Neural cell (in vitro differentiated cells): ENCODE measurements around the gene S100A16. TPM values are rescaled to one million over a fixed set of nuclear protein-coding genes. Genes with fewer than 3 reads are reported as not detected.

ENCODE experiments used
- H2AFZ ChIP-seq: fragments of 200-600, 300-800 bp; sonication (generic), shearing (Covaris generic); 2 replicates; pipeline ENCODE4 v1.6.0; 2014; ENCODE audit warnings: low read depth, mild to moderate bottlenecking, antibody characterized with exemption, low read length, moderate library complexity
- H3F3A ChIP-seq: fragments of 200-600 bp; shearing (Covaris generic); 2 replicates; pipeline ENCODE4 v1.6.1; 2016; ENCODE audit warnings: mild to moderate bottlenecking, moderate library complexity, mixed read lengths, antibody characterized with exemption, low read length; ENCODE audit not compliant: insufficient read depth, poor library complexity, severe bottlenecking
- H3K27ac ChIP-seq: fragments of 200-600, 300-800 bp; sonication (generic), shearing (Covaris generic); 2 replicates; pipeline ENCODE4 v1.5.1; 2014; ENCODE audit warnings: mild to moderate bottlenecking, low read length, moderate library complexity
- H3K27me3 ChIP-seq: fragments of 300-800, 200-600 bp; sonication (generic), shearing (Covaris generic); 2 replicates; pipeline ENCODE4 v1.6.0; 2014; ENCODE audit warnings: mild to moderate bottlenecking, low read depth, low read length, moderate library complexity; ENCODE audit not compliant: insufficient read depth
- H3K36me3 ChIP-seq: fragments of 300-800, 200-600 bp; sonication (generic), shearing (Covaris generic); 2 replicates; pipeline ENCODE4 v1.5.1; 2014; ENCODE audit warnings: mild to moderate bottlenecking, antibody characterized with exemption, low read length, moderate library complexity; ENCODE audit not compliant: insufficient read depth
- H3K4me2 ChIP-seq: fragments of 300-800, 200-600 bp; sonication (generic), shearing (Covaris generic); 2 replicates; pipeline ENCODE4 v1.6.0; 2014; ENCODE audit warnings: mild to moderate bottlenecking, low read length
- H3K4me3 ChIP-seq: fragments of 300-800, 200-600 bp; sonication (generic), shearing (Covaris generic); 2 replicates; pipeline ENCODE4 v1.5.1; 2014; ENCODE audit warnings: mild to moderate bottlenecking, low read length, moderate library complexity
- H3K79me2 ChIP-seq: fragments of 200-600 bp; shearing (Covaris generic); replicated peaks from 2 replicates; pipeline ENCODE4 v1.6.0; 2014; ENCODE audit warnings: mild to moderate bottlenecking, low read length, moderate library complexity; ENCODE audit not compliant: insufficient read depth
- H3K9ac ChIP-seq: fragments of 300-800, 200-600 bp; sonication (generic), shearing (Covaris generic); 2 replicates; pipeline ENCODE4 v1.6.1; 2016; ENCODE audit warnings: mild to moderate bottlenecking, low read length, mixed read lengths
- H3K9me2 ChIP-seq: fragments of 200-600 bp; shearing (Covaris generic); 2 replicates; pipeline ENCODE4 v1.6.1; 2016; ENCODE audit warnings: mild to moderate bottlenecking, low read length, mixed read lengths; ENCODE audit not compliant: insufficient read depth
- H3K9me3 ChIP-seq: fragments of 200-600, 300-800 bp; sonication (generic), shearing (Covaris generic); 2 replicates; pipeline ENCODE4 v1.6.1; 2016; ENCODE audit warnings: mild to moderate bottlenecking, mixed run types, low read length, moderate library complexity, mixed read lengths
- H4K20me1 ChIP-seq: fragments of 200-600 bp; shearing (Covaris generic); 2 replicates; pipeline ENCODE4 v1.6.1; 2016; ENCODE audit warnings: mild to moderate bottlenecking, mixed run types; ENCODE audit not compliant: insufficient read depth
- CTCF ChIP-seq: fragments of 450-650 bp; IDR thresholded peaks from 2 replicates; pipeline ENCODE4 v1.5.1; 2014; ENCODE audit warnings: antibody characterized with exemption, mild to moderate bottlenecking, moderate library complexity; ENCODE audit not compliant: poor library complexity, severe bottlenecking
- EP300 ChIP-seq: fragments of 450-650 bp; conservative IDR thresholded peaks from 2 replicates; pipeline ENCODE4 v1.6.1; 2014; ENCODE audit warnings: antibody characterized with exemption, mild to moderate bottlenecking, moderate library complexity; ENCODE audit not compliant: poor library complexity, severe bottlenecking
- EZH2 ChIP-seq: fragments of 200-600, 300-800 bp; shearing (Covaris generic), sonication (generic); IDR thresholded peaks from 2 replicates; pipeline ENCODE4 v1.6.1; 2014; ENCODE audit warnings: antibody characterized with exemption, low read length, borderline replicate concordance, mild to moderate bottlenecking; ENCODE audit not compliant: insufficient read depth, poor library complexity, severe bottlenecking
- MXI1 ChIP-seq: fragments of 450-650 bp; conservative IDR thresholded peaks from 2 replicates; pipeline ENCODE4 v1.6.1; 2014; ENCODE audit warnings: antibody characterized with exemption, mild to moderate bottlenecking; ENCODE audit not compliant: poor library complexity, severe bottlenecking
- POLR2AphosphoS5 ChIP-seq: IDR thresholded peaks from 2 replicates; pipeline ENCODE4 v1.6.1; 2012
- RAD21 ChIP-seq: fragments of 450-650 bp; conservative IDR thresholded peaks from 2 replicates; pipeline ENCODE4 v1.6.1; 2014; ENCODE audit warnings: antibody characterized with exemption, mild to moderate bottlenecking, moderate library complexity
- SMC3 ChIP-seq: fragments of 450-650 bp; conservative IDR thresholded peaks from 2 replicates; pipeline ENCODE4 v1.6.1; 2014; ENCODE audit warnings: antibody characterized with exemption, mild to moderate bottlenecking, moderate library complexity; ENCODE audit not compliant: poor library complexity
- TAF1 ChIP-seq: IDR thresholded peaks from 2 replicates; pipeline ENCODE4 v1.6.1; 2012; ENCODE audit warnings: low read depth
- polyA plus RNA-seq: library from polyadenylated mRNA; depleted of rRNA; stranded (reverse); fragments of >200 nt; gene quantifications from 2 replicates; pipeline ENCODE4 v1.2.3, GENCODE V29; 2014
- TF ChIP-seq, protein P1 (sequence below): IDR thresholded peaks from 2 replicates; pipeline ENCODE4 v1.6.1; 2012; ENCODE audit warnings: borderline replicate concordance

The S100A16 gene
- polyA plus RNA-seq, 1 donor from 2014 or later, result not detected

- H3K27ac ChIP-seq, result no peak overlapping the region
- TF ChIP-seq CTCF (no peak), RAD21 (no peak), EZH2 (no peak), EP300 (no peak), TAF1 (no peak), SMC3 (no peak), POLR2AphosphoS5 (no peak)
- TF ChIP-seq, protein P1, sequence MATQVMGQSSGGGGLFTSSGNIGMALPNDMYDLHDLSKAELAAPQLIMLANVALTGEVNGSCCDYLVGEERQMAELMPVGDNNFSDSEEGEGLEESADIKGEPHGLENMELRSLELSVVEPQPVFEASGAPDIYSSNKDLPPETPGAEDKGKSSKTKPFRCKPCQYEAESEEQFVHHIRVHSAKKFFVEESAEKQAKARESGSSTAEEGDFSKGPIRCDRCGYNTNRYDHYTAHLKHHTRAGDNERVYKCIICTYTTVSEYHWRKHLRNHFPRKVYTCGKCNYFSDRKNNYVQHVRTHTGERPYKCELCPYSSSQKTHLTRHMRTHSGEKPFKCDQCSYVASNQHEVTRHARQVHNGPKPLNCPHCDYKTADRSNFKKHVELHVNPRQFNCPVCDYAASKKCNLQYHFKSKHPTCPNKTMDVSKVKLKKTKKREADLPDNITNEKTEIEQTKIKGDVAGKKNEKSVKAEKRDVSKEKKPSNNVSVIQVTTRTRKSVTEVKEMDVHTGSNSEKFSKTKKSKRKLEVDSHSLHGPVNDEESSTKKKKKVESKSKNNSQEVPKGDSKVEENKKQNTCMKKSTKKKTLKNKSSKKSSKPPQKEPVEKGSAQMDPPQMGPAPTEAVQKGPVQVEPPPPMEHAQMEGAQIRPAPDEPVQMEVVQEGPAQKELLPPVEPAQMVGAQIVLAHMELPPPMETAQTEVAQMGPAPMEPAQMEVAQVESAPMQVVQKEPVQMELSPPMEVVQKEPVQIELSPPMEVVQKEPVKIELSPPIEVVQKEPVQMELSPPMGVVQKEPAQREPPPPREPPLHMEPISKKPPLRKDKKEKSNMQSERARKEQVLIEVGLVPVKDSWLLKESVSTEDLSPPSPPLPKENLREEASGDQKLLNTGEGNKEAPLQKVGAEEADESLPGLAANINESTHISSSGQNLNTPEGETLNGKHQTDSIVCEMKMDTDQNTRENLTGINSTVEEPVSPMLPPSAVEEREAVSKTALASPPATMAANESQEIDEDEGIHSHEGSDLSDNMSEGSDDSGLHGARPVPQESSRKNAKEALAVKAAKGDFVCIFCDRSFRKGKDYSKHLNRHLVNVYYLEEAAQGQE, result no peak
- no peak overlapping the region for H2AFZ ChIP-seq
- no peaks in the 10 kb centered on the region for H4K20me1 ChIP-seq
- no peak overlapping the region for H3K9ac ChIP-seq
- H3K4me2 ChIP-seq, result no peak overlapping the region
- H3K9me3 ChIP-seq, result no peaks in the 10 kb centered on the region
- H3K27me3 ChIP-seq, result no peaks in the 10 kb centered on the region
- no peaks in the 10 kb centered on the region for H3K79me2 ChIP-seq
- no peak overlapping the region for H3K4me3 ChIP-seq
- no peaks in the 10 kb centered on the region for H3F3A ChIP-seq
- no peaks in the 10 kb centered on the region for H3K9me2 ChIP-seq
- no peaks in the 10 kb centered on the region for H3K36me3 ChIP-seq
Measured at GRCh38 chr1:153647346-153647714, 34.4 kb upstream of the S100A16 start.

- Histone ChIP-seq H3K9me3 (no peaks in the 10 kb centered on the region), H3K36me3 (no peaks in the 10 kb centered on the region), H3K27me3 (no peaks in the 10 kb centered on the region), H4K20me1 (no peaks in the 10 kb centered on the region), H3K9ac (no peak overlapping the region), H3K9me2 (no peaks in the 10 kb centered on the region), H3K79me2 (no peaks in the 10 kb centered on the region), H3F3A (no peaks in the 10 kb centered on the region), H3K4me2 (no peak overlapping the region), H2AFZ (no peak overlapping the region), H3K4me3 (no peak overlapping the region), H3K27ac (no peak overlapping the region)
- TF ChIP-seq RAD21 (no peak), TAF1 (no peak), EP300 (no peak), EZH2 (no peak), MXI1 (no peak), SMC3 (no peak), POLR2AphosphoS5 (no peak), CTCF (no peak)
- TF ChIP-seq, protein P1, result no peak
Measured at GRCh38 chr1:153646672-153647345, 33.9 kb upstream of the S100A16 start.
